Fibroblast of skin of left quadriceps (primary cell): ENCODE data around the gene CCDC71L.

Source experiments
- DNase-seq, 2 experiments: peaks; one replicate each; pipeline ENCODE4 v3.0.0-alpha.2; 2013; ENCODE audit warnings: low read depth in 2 of 2

Gene CCDC71L

GRCh38 chr7:106625678-106626301, 35.2 kb downstream of the CCDC71L start:
- no peak for DNase-seq

DNA sequence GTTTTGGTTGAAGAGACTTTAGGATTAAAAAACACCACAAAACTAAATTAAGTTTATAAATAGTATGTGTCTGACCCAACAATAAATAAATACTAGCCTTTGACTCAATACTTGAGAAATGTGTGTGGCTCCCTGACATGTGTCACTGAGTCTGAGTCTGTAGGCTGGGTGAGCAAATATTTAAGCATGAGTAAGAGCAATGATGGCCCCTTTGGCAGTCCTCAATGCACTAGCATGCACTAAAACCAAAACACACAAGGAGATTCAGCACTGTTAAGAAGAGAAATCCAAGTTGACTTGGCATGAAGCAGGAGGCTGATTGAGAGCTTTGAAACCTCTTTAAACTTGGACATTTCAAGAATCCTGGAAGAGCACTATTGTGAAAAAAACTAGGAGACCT, 37.1 kb downstream of the CCDC71L start:
- DNase-seq = peak; percentile 51 to 54

GRCh38 chr7:106623315-106623660, 37.7 kb downstream of the CCDC71L start:
- no peak for DNase-seq

- DNase-seq = no peak
Observed at GRCh38 chr7:106622654-106623314, 38.2 kb downstream of the CCDC71L start.

DNA sequence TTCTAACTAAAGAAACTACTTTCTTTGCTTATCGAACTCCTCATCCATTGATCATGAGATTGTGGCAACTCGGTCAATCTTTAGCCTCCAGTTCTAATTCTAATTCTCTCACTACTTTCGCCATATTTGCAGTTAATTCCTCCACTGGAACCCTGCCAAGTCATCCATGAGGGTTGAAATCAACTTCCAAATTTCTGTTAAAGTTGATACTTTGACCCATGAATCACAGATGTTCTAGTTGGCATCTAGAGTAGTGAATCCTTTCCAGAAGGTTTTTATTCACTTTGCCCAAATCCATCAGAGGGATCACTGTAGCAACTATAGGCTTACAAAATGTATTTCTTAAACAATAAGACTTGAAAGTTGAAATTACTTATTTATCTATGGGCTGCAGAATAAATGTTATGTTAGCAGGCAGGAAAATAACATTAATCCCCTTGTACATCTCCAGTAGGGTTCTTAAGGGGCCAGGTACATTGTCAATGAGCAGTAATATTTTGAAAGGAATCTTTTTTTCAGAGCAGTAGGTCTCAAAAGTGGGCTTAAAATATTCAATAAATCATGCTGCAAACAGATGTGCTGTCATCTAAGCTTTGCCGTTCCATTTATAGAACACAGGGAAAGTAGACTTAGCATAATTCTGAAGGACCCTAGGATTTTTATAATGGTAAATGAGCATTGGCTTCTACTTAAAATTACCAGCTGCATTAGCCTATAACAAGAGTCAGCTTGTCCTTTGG, 39.4 kb downstream of the CCDC71L start:
- no peak for DNase-seq

GRCh38 chr7:106620676-106621075, 40.3 kb downstream of the CCDC71L start:
- DNase-seq = no peak

GRCh38 chr7:106620034-106620433, 40.9 kb downstream of the CCDC71L start:
- DNase-seq = no peak

DNA sequence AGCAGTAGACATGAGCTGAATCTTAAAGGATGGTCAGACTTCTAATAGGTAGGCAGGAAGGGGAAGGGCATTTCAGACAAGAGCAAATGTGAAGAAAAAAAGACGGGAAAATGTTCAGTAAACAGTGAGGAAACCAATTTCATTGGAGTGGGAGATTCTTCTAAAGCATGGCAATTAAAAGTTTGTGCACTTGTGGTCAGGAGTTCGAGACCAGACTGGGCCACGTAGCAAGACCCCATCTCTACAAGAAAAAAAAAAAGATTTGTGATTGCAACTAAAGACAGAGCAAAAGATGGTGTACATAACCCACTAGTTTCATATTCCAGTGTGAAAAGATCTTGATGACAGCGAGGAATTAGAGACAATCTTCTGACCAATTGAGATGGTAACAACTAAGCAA, 41.7 kb downstream of the CCDC71L start:
- DNase-seq = no peak

DNA sequence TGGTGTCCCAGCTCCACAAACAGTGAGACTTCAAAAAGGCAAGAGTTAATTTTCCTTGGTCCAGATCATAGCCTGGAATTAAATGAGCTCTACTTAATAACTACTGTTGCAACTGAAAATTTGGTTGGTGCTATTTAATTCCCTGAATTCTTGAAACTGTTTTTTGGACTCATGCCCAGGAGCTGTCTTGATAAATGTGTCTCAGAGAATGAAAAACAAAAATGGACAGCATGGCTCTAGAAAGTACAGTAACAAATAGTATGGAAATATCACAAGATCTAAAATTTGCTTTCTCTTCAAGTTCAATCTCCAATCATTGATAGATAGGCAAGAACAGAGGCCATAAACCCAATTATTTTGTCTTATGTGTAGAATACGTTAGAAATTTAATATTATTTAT, 42.5 kb downstream of the CCDC71L start:
- DNase-seq = peak; percentile 73 to 75

DNA sequence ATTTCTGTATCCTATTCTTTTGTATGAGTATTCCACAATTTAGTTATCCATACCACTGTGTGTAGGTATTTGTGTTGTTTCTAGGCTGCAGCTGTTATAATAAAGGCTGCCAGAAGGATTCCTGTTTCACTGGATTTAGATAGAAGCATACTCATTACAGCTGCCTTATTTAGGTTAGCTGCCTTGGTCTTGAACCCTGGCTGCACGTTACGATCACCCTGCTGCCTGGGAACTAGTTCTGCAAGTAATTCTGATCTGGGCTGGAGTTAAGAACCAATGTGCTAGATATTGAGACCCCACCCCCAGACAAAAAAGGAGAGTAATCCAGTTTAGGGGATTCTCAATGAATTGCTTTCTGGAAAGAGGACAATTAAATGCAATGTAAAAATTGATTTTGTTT, 43.1 kb downstream of the CCDC71L start:
- DNase-seq = no peak

- no peak for DNase-seq
Observed at GRCh38 chr7:106616708-106617051, 44.3 kb downstream of the CCDC71L start.

GRCh38 chr7:106615808-106616707, 44.9 kb downstream of the CCDC71L start:
- DNase-seq = no peak

DNA sequence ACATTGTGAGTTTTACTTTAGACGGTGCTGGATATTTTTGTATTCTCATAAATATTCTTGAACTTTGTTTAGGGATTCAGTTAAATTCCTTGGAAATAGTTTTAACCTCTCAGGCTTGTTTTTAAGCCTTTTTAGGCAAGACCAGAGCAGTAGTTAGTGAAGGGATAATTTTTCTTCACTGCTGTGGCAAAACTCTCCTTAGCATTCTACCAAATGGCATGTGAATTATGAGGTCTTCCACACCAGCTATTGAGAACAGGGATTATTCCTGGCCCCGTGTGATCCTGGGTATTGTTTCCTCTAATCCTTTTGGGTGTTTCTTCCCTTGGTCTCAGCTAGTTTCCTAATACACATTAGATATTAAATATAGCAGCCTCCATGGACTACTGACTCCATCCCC, 46.2 kb downstream of the CCDC71L start:
- DNase-seq = no peak

GRCh38 chr7:106613848-106614560, 47.0 kb downstream of the CCDC71L start:
- DNase-seq = peak; percentile 43 to 45

DNA sequence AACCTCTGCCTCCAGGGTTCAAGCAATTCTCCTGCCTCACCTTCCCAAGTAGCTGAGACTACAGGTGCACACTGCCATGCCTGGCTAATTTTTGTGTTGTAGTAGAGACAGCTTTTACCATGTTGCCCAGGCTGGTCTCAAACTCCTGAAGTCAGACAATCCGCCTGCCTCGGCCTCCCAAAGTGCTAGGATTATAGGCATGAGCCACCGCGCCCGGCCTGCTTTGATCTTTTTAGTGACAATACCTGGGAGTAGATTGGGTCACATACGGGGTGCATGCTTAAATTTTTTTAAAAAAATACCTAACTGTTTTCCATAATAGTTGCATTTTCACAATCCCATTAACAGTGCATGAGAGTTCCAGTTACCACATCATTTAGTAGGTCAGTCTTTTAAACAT, 47.7 kb downstream of the CCDC71L start:
- no peak for DNase-seq

DNA sequence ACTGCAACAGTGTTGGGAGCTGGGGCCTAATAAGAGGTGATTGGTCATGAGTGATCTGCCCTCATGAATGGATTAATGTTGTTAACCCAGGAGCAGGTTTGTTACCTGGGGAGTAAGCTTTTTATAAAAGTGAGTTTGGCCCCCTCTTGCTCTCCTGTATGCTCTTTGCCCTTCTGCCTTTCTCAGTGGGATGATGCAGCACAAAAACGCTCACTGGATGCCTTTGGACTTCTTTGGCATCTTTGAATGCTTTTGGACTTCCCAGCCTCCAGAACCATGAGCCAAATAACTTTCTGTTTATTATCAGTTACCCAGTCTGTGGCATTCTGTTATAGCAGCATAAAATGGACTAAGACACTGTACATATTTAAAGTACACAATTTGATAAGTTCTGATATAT, 48.5 kb downstream of the CCDC71L start:
- DNase-seq = no peak

DNA sequence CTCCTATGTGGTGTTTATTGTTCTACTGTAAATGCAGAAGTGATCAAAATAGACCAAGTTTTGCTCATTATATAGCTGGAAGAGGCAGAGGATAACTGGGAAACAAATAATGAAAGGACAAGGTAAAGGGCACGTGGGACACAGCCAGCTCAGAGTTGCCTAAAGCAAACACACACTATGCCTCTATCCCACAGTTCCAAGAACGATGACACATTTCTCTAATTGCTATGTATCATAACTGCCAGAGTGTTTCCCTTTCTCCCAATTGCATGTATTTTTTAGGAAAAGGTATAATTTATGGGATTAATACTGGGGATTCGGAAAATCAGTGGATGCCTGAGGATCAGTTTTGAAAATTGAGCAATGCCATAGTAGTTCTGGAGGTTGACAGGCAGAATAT, 49.0 kb downstream of the CCDC71L start:
- no peak for DNase-seq

- no peak for DNase-seq
Observed at GRCh38 chr7:106610996-106611886, 49.7 kb downstream of the CCDC71L start.

GRCh38 chr7:106609416-106609815, 51.5 kb downstream of the CCDC71L start:
- DNase-seq = peak; percentile 62 to 70

- DNase-seq = no peak
Observed at GRCh38 chr7:106608661-106609060, 52.3 kb downstream of the CCDC71L start.
